Neuronal stem cell (in vitro differentiated cells): Measurements from ENCODE around the gene SHROOM3.

Experiments used
- DNase-seq: peaks from one replicate; pipeline ENCODE4 v3.0.0-alpha.2; 2013; ENCODE audit warnings: low spot score
- H2AFZ ChIP-seq: one replicate; pipeline ENCODE4 v1.6.1; 2013; ENCODE audit warnings: mild to moderate bottlenecking, low read length, inconsistent platforms
- H2AK5ac ChIP-seq: 2 replicates; pipeline ENCODE4 v1.6.1; 2013; ENCODE audit warnings: low read depth, mild to moderate bottlenecking, inconsistent platforms, low read length, moderate library complexity, mixed read lengths
- H2BK120ac ChIP-seq: 2 replicates; pipeline ENCODE4 v1.6.1; 2013; ENCODE audit warnings: low read depth, mild to moderate bottlenecking, inconsistent platforms, low read length, moderate library complexity, mixed read lengths
- H2BK12ac ChIP-seq: one replicate; pipeline ENCODE4 v1.6.1; 2013; ENCODE audit warnings: low read length, inconsistent platforms
- H2BK15ac ChIP-seq: 2 replicates; pipeline ENCODE4 v1.6.1; 2013; ENCODE audit warnings: mild to moderate bottlenecking, low read length, inconsistent platforms, mixed read lengths
- H2BK5ac ChIP-seq: one replicate; pipeline ENCODE4 v1.6.1; 2013; ENCODE audit warnings: inconsistent platforms, mild to moderate bottlenecking, low read length, moderate library complexity
- H3K14ac ChIP-seq: one replicate; pipeline ENCODE4 v1.6.1; 2013; ENCODE audit warnings: low read length, inconsistent platforms
- H3K18ac ChIP-seq: 2 replicates; pipeline ENCODE4 v1.6.1; 2013; ENCODE audit warnings: low read length, inconsistent platforms
- H3K23ac ChIP-seq: 2 replicates; pipeline ENCODE4 v1.6.1; 2013; ENCODE audit warnings: low read depth, mild to moderate bottlenecking, mixed read lengths, low read length, inconsistent platforms; ENCODE audit not compliant: poor library complexity
- H3K27ac ChIP-seq: replicated peaks from 3 replicates; pipeline ENCODE4 v1.5.1; 2013; ENCODE audit warnings: low read length, inconsistent platforms
- H3K27me3 ChIP-seq, 3 experiments: 2 replicates each; pipeline ENCODE4 v1.6.1; 2013; ENCODE audit warnings: low read length in 3 of 3, mild to moderate bottlenecking in 2 of 3, inconsistent platforms in 1 of 3, low read depth in 1 of 3, mixed read lengths in 1 of 3, moderate library complexity in 1 of 3; ENCODE audit not compliant: control insufficient read depth in 3 of 3, insufficient read depth in 3 of 3
- H3K36me3 ChIP-seq, 2 donors: replicated peaks in 1 of 2; 2 replicates each; pipeline ENCODE4 v1.6.1; 2013; ENCODE audit warnings: low read length in 2 of 2; ENCODE audit not compliant: control insufficient read depth in 2 of 2, insufficient read depth in 2 of 2
- H3K4ac ChIP-seq: 2 replicates; pipeline ENCODE4 v1.6.1; 2013; ENCODE audit warnings: inconsistent platforms, mild to moderate bottlenecking, low read length, moderate library complexity
- H3K4me1 ChIP-seq, 2 donors: 1 replicate in 1 of 2; 2 replicates in 1 of 2; pipeline ENCODE4 v1.6.1; 2013; ENCODE audit warnings: low read length in 2 of 2, low read depth in 1 of 2; ENCODE audit not compliant: control insufficient read depth in 2 of 2, insufficient read depth in 1 of 2
- H3K4me2 ChIP-seq: one replicate; pipeline ENCODE4 v1.6.1; 2013; ENCODE audit warnings: mild to moderate bottlenecking, low read length, inconsistent platforms; ENCODE audit not compliant: insufficient read depth, poor library complexity, severe bottlenecking
- H3K4me3 ChIP-seq, 2 donors: 2 replicates each; pipeline ENCODE4 v1.5.1; 2013; ENCODE audit warnings: low read length in 2 of 2, mild to moderate bottlenecking in 2 of 2, inconsistent platforms in 1 of 2, moderate library complexity in 1 of 2
- H3K79me1 ChIP-seq: one replicate; pipeline ENCODE4 v1.6.1; 2013; ENCODE audit warnings: low read depth, mild to moderate bottlenecking, inconsistent platforms, low read length, moderate library complexity
- H3K9ac ChIP-seq: one replicate; pipeline ENCODE4 v1.6.1; 2013; ENCODE audit warnings: mild to moderate bottlenecking, low read depth, low read length, inconsistent platforms; ENCODE audit not compliant: poor library complexity
- H3K9me3 ChIP-seq, 2 donors: replicated peaks in 1 of 2; 2 replicates each; pipeline versions ENCODE3 to v1.6.1; 2013; ENCODE audit warnings: low read length in 2 of 2, mild to moderate bottlenecking in 2 of 2, inconsistent platforms in 1 of 2, low read depth in 1 of 2, mixed read lengths in 1 of 2, moderate library complexity in 1 of 2; ENCODE audit not compliant: control insufficient read depth in 2 of 2, insufficient read depth in 1 of 2
- H4K8ac ChIP-seq: one replicate; pipeline ENCODE4 v1.6.1; 2013; ENCODE audit warnings: low read depth, mild to moderate bottlenecking, inconsistent platforms, low read length, moderate library complexity
- H4K91ac ChIP-seq: one replicate; pipeline ENCODE4 v1.6.1; 2013; ENCODE audit warnings: low read length, low read depth, mild to moderate bottlenecking, inconsistent platforms; ENCODE audit not compliant: poor library complexity
- WGBS, 2 donors: extraction: QIAGEN DNeasy Blood & Tissue Kit; methylation state at CpG; one replicate each; pipeline ENCODE4 v1.1.7; 2013; ENCODE audit warnings: missing lambda C conversion rate in 2 of 2, mixed read lengths in 1 of 2; ENCODE audit not compliant: insufficient read length in 2 of 2, insufficient replicate concordance in 1 of 2; ENCODE audit errors: extremely low coverage in 2 of 2; 5-methylcytosine and 5-hydroxymethylcytosine counted together

Gene SHROOM3

GRCh38 chr4:76762137-76763130, 327.4 kb downstream of the SHROOM3 start:
- DNase-seq: no peak
- Histone ChIP-seq H3K27me3 (no peaks in the 10 kb centered on the region), H2AFZ (no peak overlapping the region), H3K27ac (no peak overlapping the region), H3K4me2 (no peak overlapping the region), H2BK5ac (no peak overlapping the region), H4K8ac (no peak overlapping the region), H3K4me1 (peaks cover 1 to 8% of the 10 kb centered on the region in 2 donors), H3K14ac (no peak overlapping the region), H3K9me3 (peaks cover 0 to 15% of the 10 kb centered on the region in 2 donors), H2BK120ac (no peak overlapping the region), H2BK12ac (no peak overlapping the region), H4K91ac (no peak overlapping the region), H3K23ac (no peak overlapping the region), H2BK15ac (no peak overlapping the region), H3K18ac (no peak overlapping the region), H3K36me3 (peaks cover 24 to 97% of the 10 kb centered on the region in 2 donors), H3K9ac (no peak overlapping the region), H3K4me3 (no peak overlapping the region), H3K79me1 (no peaks in the 10 kb centered on the region), H2AK5ac (no peak overlapping the region), H3K4ac (no peak overlapping the region)
- no CpG with 5 or more reads among the region's 4 CpGs for WGBS, 2 donors

GRCh38 chr4:76764251-76764650, 329.2 kb downstream of the SHROOM3 start:
- Histone ChIP-seq H3K9ac (no peak overlapping the region), H2BK5ac (no peak overlapping the region), H2BK15ac (no peak overlapping the region), H3K27ac (peak overlapping the region; percentile 49), H3K4me2 (no peak overlapping the region), H3K36me3 (peaks cover 21 to 97% of the 10 kb centered on the region in 2 donors), H2AK5ac (no peak overlapping the region), H4K91ac (no peak overlapping the region), H2BK120ac (no peak overlapping the region), H3K4ac (no peak overlapping the region), H3K4me3 (no peak overlapping the region), H3K79me1 (no peaks in the 10 kb centered on the region), H3K9me3 (peaks cover 0 to 15% of the 10 kb centered on the region in 2 donors), H4K8ac (no peak overlapping the region), H2BK12ac (no peak overlapping the region), H3K14ac (no peak overlapping the region), H2AFZ (no peak overlapping the region), H3K27me3 (no peaks in the 10 kb centered on the region), H3K18ac (no peak overlapping the region), H3K4me1 (peaks cover 3 to 8% of the 10 kb centered on the region in 2 donors), H3K23ac (no peak overlapping the region)
- no CpG with 5 or more reads among the region's 1 CpG for WGBS, 2 donors
- DNase-seq: peak; percentile 20

- H3K9ac ChIP-seq: no peak overlapping the region
- DNase-seq: no peak
- no peak overlapping the region for H4K8ac ChIP-seq
- H2BK12ac ChIP-seq: no peak overlapping the region
- peaks cover 3 to 8% of the 10 kb centered on the region in 2 donors for H3K4me1 ChIP-seq
- no peak overlapping the region for H3K27ac ChIP-seq
- no peak overlapping the region for H3K23ac ChIP-seq
- H3K14ac ChIP-seq: no peak overlapping the region
- no peak overlapping the region for H2BK5ac ChIP-seq
- no peak overlapping the region for H2AK5ac ChIP-seq
- no peak overlapping the region for H2BK120ac ChIP-seq
- H3K4ac ChIP-seq: no peak overlapping the region
- no peak overlapping the region for H3K18ac ChIP-seq
- H4K91ac ChIP-seq: no peak overlapping the region
- H3K4me3 ChIP-seq: no peak overlapping the region
- no peaks in the 10 kb centered on the region for H3K79me1 ChIP-seq
- H3K9me3 ChIP-seq: peaks cover 0 to 15% of the 10 kb centered on the region in 2 donors
- no peak overlapping the region for H2AFZ ChIP-seq
- peaks cover 17 to 97% of the 10 kb centered on the region in 2 donors for H3K36me3 ChIP-seq
- H3K27me3 ChIP-seq: no peaks in the 10 kb centered on the region
- no peak overlapping the region for H3K4me2 ChIP-seq
- no peak overlapping the region for H2BK15ac ChIP-seq
- no CpG with 5 or more reads among the region's 14 CpGs for WGBS, 2 donors
These were observed 330.6 kb downstream of the SHROOM3 start for GRCh38 chr4:76765473-76766183.

GRCh38 chr4:76767983-76768382, 333.0 kb downstream of the SHROOM3 start:
- Histone ChIP-seq H3K27me3 (no peaks in the 10 kb centered on the region), H3K4me2 (no peak overlapping the region), H2BK12ac (no peak overlapping the region), H3K9ac (no peak overlapping the region), H3K23ac (no peak overlapping the region), H2BK15ac (no peak overlapping the region), H2BK120ac (no peak overlapping the region), H3K36me3 (peaks cover 27 to 98% of the 10 kb centered on the region in 2 donors), H3K18ac (no peak overlapping the region), H4K8ac (no peak overlapping the region), H2BK5ac (no peak overlapping the region), H2AFZ (no peak overlapping the region), H3K79me1 (no peaks in the 10 kb centered on the region), H3K27ac (no peak overlapping the region), H3K14ac (no peak overlapping the region), H3K4me1 (peaks cover 3 to 8% of the 10 kb centered on the region in 2 donors), H4K91ac (no peak overlapping the region), H3K9me3 (peaks cover under 1 to 4% of the 10 kb centered on the region in 2 donors), H3K4ac (no peak overlapping the region), H3K4me3 (no peak overlapping the region), H2AK5ac (no peak overlapping the region)
- DNase-seq: no peak
- WGBS, 2 donors: no CpG with 5 or more reads among the region's 2 CpGs
